Transverse colon (tissue), 4 donors: ENCODE results near the gene PCDHGA3.

Experiments
- EP300 ChIP-seq: sonication (generic); formaldehyde crosslinking; IDR thresholded peaks from one replicate; pipeline ENCODE4 v1.6.1; 2017; ENCODE audit warnings: antibody characterized with exemption, low read depth
- POLR2A ChIP-seq: fragments of 450-650 bp; IDR thresholded peaks from one replicate; pipeline ENCODE4 v1.6.1; 2016; ENCODE audit warnings: antibody characterized with exemption, mild to moderate bottlenecking, moderate library complexity
- POLR2AphosphoS5 ChIP-seq, 3 donors: sonication (generic); formaldehyde crosslinking; IDR thresholded peaks; one replicate each; pipeline ENCODE4 v1.6.1; 2016; ENCODE audit warnings: antibody characterized with exemption in 3 of 3
- TF ChIP-seq, protein P1 (sequence below), 5 experiments: fragments of 200-600 bp in 3 of 5; fragments of 450-650 bp in 2 of 5; sonication (generic) in 3 of 5; IDR thresholded peaks; 1 replicate in 2 of 5; 2 replicates in 3 of 5; pipeline ENCODE4 v1.5.1; 2016 to 2017; ENCODE audit warnings: antibody characterized with exemption in 5 of 5, inconsistent platforms in 3 of 5, mild to moderate bottlenecking in 2 of 5, moderate library complexity in 1 of 5

DNA sequence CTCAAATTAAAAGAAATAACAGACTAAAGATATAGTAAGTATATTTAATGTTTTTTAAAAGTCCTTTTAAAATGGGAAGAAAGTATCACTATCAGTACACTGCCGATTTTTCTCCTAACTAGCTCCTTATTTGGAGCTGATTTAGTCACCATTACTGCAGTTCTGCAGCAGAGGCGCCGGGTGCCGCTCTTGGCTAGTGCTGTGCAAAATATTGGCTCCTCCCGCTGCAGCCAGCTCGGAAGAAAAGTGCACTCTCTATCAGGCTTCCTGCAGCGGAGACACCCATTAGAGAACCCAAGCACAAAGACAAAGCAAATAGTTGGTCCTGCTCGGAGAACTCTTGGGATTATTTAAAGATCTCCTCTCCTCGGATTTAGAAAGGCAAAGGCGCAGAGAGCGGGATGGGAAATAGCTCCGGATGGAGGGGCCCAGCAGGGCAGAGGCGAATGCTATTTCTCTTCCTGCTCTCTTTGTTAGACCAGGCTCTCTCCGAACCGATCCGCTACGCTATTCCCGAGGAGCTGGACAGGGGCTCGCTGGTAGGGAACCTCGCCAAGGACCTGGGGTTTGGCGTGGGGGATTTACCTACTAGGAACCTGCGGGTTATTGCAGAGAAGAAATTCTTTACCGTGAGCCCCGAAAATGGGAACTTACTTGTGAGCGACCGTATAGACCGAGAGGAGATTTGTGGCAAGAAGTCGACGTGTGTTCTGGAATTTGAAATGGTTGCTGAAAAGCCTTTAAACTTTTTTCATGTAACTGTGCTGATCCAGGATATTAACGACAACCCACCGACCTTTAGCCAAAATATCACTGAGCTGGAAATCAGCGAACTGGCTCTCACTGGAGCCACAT lies 26.6 kb downstream of the PCDHGA3 start, which contains the start of gene PCDHGB3:
- no peak for TF ChIP-seq POLR2AphosphoS5 (IDR thresholded peaks at IDR 0.05)
- TF ChIP-seq EP300 = no peak
- TF ChIP-seq, protein P1, sequence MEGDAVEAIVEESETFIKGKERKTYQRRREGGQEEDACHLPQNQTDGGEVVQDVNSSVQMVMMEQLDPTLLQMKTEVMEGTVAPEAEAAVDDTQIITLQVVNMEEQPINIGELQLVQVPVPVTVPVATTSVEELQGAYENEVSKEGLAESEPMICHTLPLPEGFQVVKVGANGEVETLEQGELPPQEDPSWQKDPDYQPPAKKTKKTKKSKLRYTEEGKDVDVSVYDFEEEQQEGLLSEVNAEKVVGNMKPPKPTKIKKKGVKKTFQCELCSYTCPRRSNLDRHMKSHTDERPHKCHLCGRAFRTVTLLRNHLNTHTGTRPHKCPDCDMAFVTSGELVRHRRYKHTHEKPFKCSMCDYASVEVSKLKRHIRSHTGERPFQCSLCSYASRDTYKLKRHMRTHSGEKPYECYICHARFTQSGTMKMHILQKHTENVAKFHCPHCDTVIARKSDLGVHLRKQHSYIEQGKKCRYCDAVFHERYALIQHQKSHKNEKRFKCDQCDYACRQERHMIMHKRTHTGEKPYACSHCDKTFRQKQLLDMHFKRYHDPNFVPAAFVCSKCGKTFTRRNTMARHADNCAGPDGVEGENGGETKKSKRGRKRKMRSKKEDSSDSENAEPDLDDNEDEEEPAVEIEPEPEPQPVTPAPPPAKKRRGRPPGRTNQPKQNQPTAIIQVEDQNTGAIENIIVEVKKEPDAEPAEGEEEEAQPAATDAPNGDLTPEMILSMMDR (IDR thresholded peaks at IDR 0.05) = peak in 1 of 5 experiments; percentile 14
- TF ChIP-seq POLR2A = no peak
